ENCODE results near the gene TTLL11. TPM values are rescaled to one million over a fixed set of nuclear protein-coding genes. Genes with fewer than 3 reads are reported as not detected.

Gene TTLL11
- polyA plus RNA-seq, 1 of the 3 experiments (the other 2 are of a cell fraction) = 6.8 TPM

- Histone ChIP-seq H3K9ac (no peak overlapping the region), H2AFZ (ENCODE audit: low read depth) (no peak overlapping the region), H3K9me3 (peaks cover 6% of the 10 kb centered on the region; the same call in 1 of the 2 replicates), H4K20me1 (ENCODE audit: insufficient read depth) (no peaks in the 10 kb centered on the region), H3F3A (replicated peaks; ENCODE audit: insufficient read depth) (no peaks in the 10 kb centered on the region), H3K4me3 (ENCODE audit: low read depth in 2 of 2, low read length in 1 of 2) (no peak overlapping the region), H3K4me2 (no peak overlapping the region), H3K4me1 (ENCODE audit: control insufficient read depth in 1 of 2, insufficient read depth in 2 of 2, low read depth in 1 of 2, low read length in 1 of 2) (no peaks in the 10 kb centered on the region), H3K27me3 (ENCODE audit: insufficient read depth) (no peaks in the 10 kb centered on the region), H3K27ac (ENCODE audit: low read depth in 2 of 2, low read length in 1 of 2) (no peak overlapping the region), H3K9me2 (no peaks in the 10 kb centered on the region), H3K79me2 (ENCODE audit: insufficient read depth) (no peaks in the 10 kb centered on the region), H3K36me3 (replicated peaks in 1 of 2; ENCODE audit: control insufficient read depth in 1 of 2, insufficient read depth in 2 of 2, low read length in 1 of 2) (no peaks in the 10 kb centered on the region)
- DNase-seq = peak; percentile 22
- WGBS (ENCODE audit: low lambda C conversion rate) = 69% methylated on average over 12 of the region's 12 CpGs
- TF ChIP-seq GABPA (IDR thresholded peaks at IDR 0.05; ENCODE audit: low read depth) (no peak), MEF2A (IDR thresholded peaks at IDR 0.05; ENCODE audit: borderline replicate concordance, low read depth) (no peak), ZBTB33 (IDR thresholded peaks at IDR 0.05; ENCODE audit: borderline replicate concordance, low read depth) (no peak), MXI1 (IDR thresholded peaks at IDR 0.05; ENCODE audit: low read depth, low read length) (no peak), NRF1 (IDR thresholded peaks at IDR 0.05; ENCODE audit: low read depth, low read length) (no peak), USF1 (IDR thresholded peaks at IDR 0.05; ENCODE audit: borderline replicate concordance, low read depth) (no peak), TAF1 (IDR thresholded peaks at IDR 0.05; ENCODE audit: borderline replicate concordance, low read depth, low read length) (no peak), TCF12 (IDR thresholded peaks at IDR 0.05) (no peak)
- POLR2A ChIA-PET = no interaction called here
- CTCF ChIA-PET = no interaction called here
These were observed 285.9 kb downstream of the TTLL11 start for GRCh38 chr9:121807069-121807822.

GRCh38 chr9:121802753-121803152, 290.4 kb downstream of the TTLL11 start:
- Histone ChIP-seq H3K36me3 (replicated peaks in 1 of 2; ENCODE audit: control insufficient read depth in 1 of 2, insufficient read depth in 2 of 2, low read length in 1 of 2) (no peaks in the 10 kb centered on the region), H3K9me2 (no peaks in the 10 kb centered on the region), H3K9me3 (peaks cover 6% of the 10 kb centered on the region; the same call in 1 of the 2 replicates), H3K27ac (ENCODE audit: low read depth in 2 of 2, low read length in 1 of 2) (no peak overlapping the region), H3F3A (replicated peaks; ENCODE audit: insufficient read depth) (no peaks in the 10 kb centered on the region), H2AFZ (ENCODE audit: low read depth) (no peak overlapping the region), H3K4me1 (ENCODE audit: control insufficient read depth in 1 of 2, insufficient read depth in 2 of 2, low read depth in 1 of 2, low read length in 1 of 2) (no peaks in the 10 kb centered on the region), H3K79me2 (ENCODE audit: insufficient read depth) (no peaks in the 10 kb centered on the region), H3K4me2 (no peak overlapping the region), H3K4me3 (ENCODE audit: low read depth in 2 of 2, low read length in 1 of 2) (no peak overlapping the region), H3K27me3 (ENCODE audit: insufficient read depth) (no peaks in the 10 kb centered on the region), H3K9ac (no peak overlapping the region), H4K20me1 (ENCODE audit: insufficient read depth) (no peaks in the 10 kb centered on the region)
- no peak for DNase-seq
- POLR2A ChIA-PET = no interaction called here
- WGBS (ENCODE audit: low lambda C conversion rate) = 84% methylated on average over 5 of the region's 5 CpGs
- CTCF ChIA-PET = no interaction called here
- TF ChIP-seq MEF2A (IDR thresholded peaks at IDR 0.05; ENCODE audit: borderline replicate concordance, low read depth) = no peak
- TF ChIP-seq NRF1 (IDR thresholded peaks at IDR 0.05; ENCODE audit: low read depth, low read length) = no peak
- no peak for TF ChIP-seq FOXJ3 (CRISPR knock-in tag; IDR thresholded peaks at IDR 0.05)
- no peak for TF ChIP-seq USF2 (IDR thresholded peaks at IDR 0.05; ENCODE audit: borderline replicate concordance, low read depth, low read length)
- no peak for TF ChIP-seq SIN3A (IDR thresholded peaks at IDR 0.05; ENCODE audit: borderline replicate concordance, low read depth, low read length)
- no peak for TF ChIP-seq TCF12 (IDR thresholded peaks at IDR 0.05)
- no peak for TF ChIP-seq ZBTB33 (IDR thresholded peaks at IDR 0.05; ENCODE audit: borderline replicate concordance, low read depth)
- TF ChIP-seq POLR2AphosphoS5 (IDR thresholded peaks at IDR 0.05; ENCODE audit: low read depth, low read length) = no peak
- no peak for TF ChIP-seq NFIC (IDR thresholded peaks at IDR 0.05; ENCODE audit: borderline replicate concordance)
- TF ChIP-seq RAD21 (IDR thresholded peaks at IDR 0.05; ENCODE audit: low read length) = no peak

Measured in SK-N-SH (cell line).